Stimulated activated CD4-positive, alpha-beta T cell treated with anti-CD3 and anti-CD28 coated beads, Interleukin-2, amount 100 ng/mL, for 24 hours (primary cell): Measurements from ENCODE around the gene MAP3K8.

Experiments used
- DNase-seq, 2 donors: peaks; one replicate each; pipeline ENCODE4 v3.0.0-alpha.2; 2020

The MAP3K8 gene

GRCh38 chr10:30433730-30434272, at the start of gene MAP3K8:
Gene MAP3K8, plus strand, starts transcription at chr10:30434184. Its CDS starts 4,755 bp downstream, at chr10:30438939.
- DNase-seq = peak; percentile 86 to 88

GRCh38 chr10:30384701-30385201, 49.2 kb upstream of the MAP3K8 start:
- DNase-seq = peak in 1 of 2 donors; percentile 16

GRCh38 chr10:30386801-30387588, 47.0 kb upstream of the MAP3K8 start:
- DNase-seq = no peak

- DNase-seq = no peak
Observed at GRCh38 chr10:30387646-30388243, 46.2 kb upstream of the MAP3K8 start.

GRCh38 chr10:30389543-30389942, 44.4 kb upstream of the MAP3K8 start:
- DNase-seq = no peak

GRCh38 chr10:30390207-30390606, 43.8 kb upstream of the MAP3K8 start:
- no peak for DNase-seq

- DNase-seq = no peak
Observed at GRCh38 chr10:30391266-30391665, 42.7 kb upstream of the MAP3K8 start.

- DNase-seq = peak; percentile 75 to 80
Observed at GRCh38 chr10:30392564-30392990, 41.4 kb upstream of the MAP3K8 start.

GRCh38 chr10:30396293-30396692, 37.7 kb upstream of the MAP3K8 start:
- DNase-seq = no peak

- DNase-seq = no peak
Observed at GRCh38 chr10:30396698-30397097, 37.3 kb upstream of the MAP3K8 start.

- no peak for DNase-seq
Observed at GRCh38 chr10:30398193-30398592, 35.8 kb upstream of the MAP3K8 start.

- DNase-seq = no peak
Observed at GRCh38 chr10:30398788-30399187, 35.2 kb upstream of the MAP3K8 start.

GRCh38 chr10:30403494-30403893, 30.5 kb upstream of the MAP3K8 start:
- DNase-seq = no peak

GRCh38 chr10:30404540-30404939, 29.4 kb upstream of the MAP3K8 start:
- no peak for DNase-seq

- DNase-seq = no peak
Observed at GRCh38 chr10:30411263-30411662, 22.7 kb upstream of the MAP3K8 start.

GRCh38 chr10:30412901-30413300, 21.1 kb upstream of the MAP3K8 start:
- DNase-seq = no peak

- DNase-seq = no peak
Observed at GRCh38 chr10:30413996-30414576, 19.9 kb upstream of the MAP3K8 start.

GRCh38 chr10:30415593-30415992, 18.4 kb upstream of the MAP3K8 start:
- no peak for DNase-seq

- DNase-seq = no peak
Observed at GRCh38 chr10:30417301-30417700, 16.7 kb upstream of the MAP3K8 start.

- DNase-seq = no peak
Observed at GRCh38 chr10:30420266-30420665, 13.7 kb upstream of the MAP3K8 start.

- DNase-seq = no peak
Observed at GRCh38 chr10:30420766-30421165, 13.2 kb upstream of the MAP3K8 start.

GRCh38 chr10:30422151-30422695, 11.8 kb upstream of the MAP3K8 start:
- DNase-seq = no peak

- no peak for DNase-seq
Observed at GRCh38 chr10:30422981-30423654, 10.9 kb upstream of the MAP3K8 start.
